NCI-H446 treated with DMSO at 0.1 percent for 48 hours (cell line): Measurements from ENCODE around the gene MCC.

Experiments used
- DNase-seq: peaks from one replicate; lab custom pipeline; 2025; lab: John Stamatoyannopoulos, UW

Gene MCC

GRCh38 chr5:113245427-113246225, 242.6 kb downstream of the MCC start:
- DNase-seq, result no peak

GRCh38 chr5:113244966-113245365, 243.3 kb downstream of the MCC start:
- DNase-seq, result no peak

GRCh38 chr5:113243349-113243664, 244.9 kb downstream of the MCC start:
- no peak for DNase-seq

GRCh38 chr5:113242481-113243348, 245.5 kb downstream of the MCC start:
- DNase-seq, result peak; percentile 21

GRCh38 chr5:113240951-113241726, 247.1 kb downstream of the MCC start:
- no peak for DNase-seq

- no peak for DNase-seq
These were observed 248.2 kb downstream of the MCC start for GRCh38 chr5:113240032-113240431.

GRCh38 chr5:113237893-113238292, 250.4 kb downstream of the MCC start:
- DNase-seq, result no peak

- DNase-seq, result no peak
These were observed 251.5 kb downstream of the MCC start for GRCh38 chr5:113236536-113237288.

GRCh38 chr5:113235884-113236283, 252.4 kb downstream of the MCC start:
- DNase-seq, result no peak

- DNase-seq, result no peak
These were observed 253.7 kb downstream of the MCC start for GRCh38 chr5:113234546-113234945.

- DNase-seq, result peak; percentile 60
These were observed 254.6 kb downstream of the MCC start for GRCh38 chr5:113233606-113234005.

- peak; percentile 65 for DNase-seq
These were observed 255.6 kb downstream of the MCC start for GRCh38 chr5:113232667-113233066.

GRCh38 chr5:113232221-113232620, 256.0 kb downstream of the MCC start:
- DNase-seq, result peak; percentile 36

- no peak for DNase-seq
These were observed 256.6 kb downstream of the MCC start for GRCh38 chr5:113231653-113232000.

- no peak for DNase-seq
These were observed 257.3 kb downstream of the MCC start for GRCh38 chr5:113230711-113231652.

- DNase-seq, result no peak
These were observed 260.5 kb downstream of the MCC start for GRCh38 chr5:113227798-113228197.

GRCh38 chr5:113226116-113226736, 262.0 kb downstream of the MCC start:
- DNase-seq, result no peak

- DNase-seq, result no peak
These were observed 263.0 kb downstream of the MCC start for GRCh38 chr5:113225259-113225658.

GRCh38 chr5:113224605-113225065, 263.6 kb downstream of the MCC start:
- no peak for DNase-seq
